PFSK-1 (cell line): Measurements from ENCODE around the gene ZNF613.

ENCODE experiments used
- FOXP2 ChIP-seq: optimal IDR thresholded peaks from 2 replicates; pipeline ENCODE3; 2011; ENCODE audit warnings: borderline replicate concordance, control low read depth, inconsistent platforms; ENCODE audit not compliant: insufficient read depth; ENCODE audit errors: extremely low read length, extremely low read depth
- POLR2AphosphoS5 ChIP-seq: IDR thresholded peaks from 2 replicates; pipeline ENCODE4 v1.6.1; 2012; ENCODE audit warnings: low read depth, mild to moderate bottlenecking, control low read depth, low read length, moderate library complexity
- REST ChIP-seq, 2 experiments: IDR thresholded peaks; 2 replicates each; pipeline versions ENCODE4 v1.6.1 to v1.8.0; 2011 to 2012; ENCODE audit warnings: low read depth in 2 of 2, low read length in 2 of 2, control low read depth in 1 of 2, inconsistent platforms in 1 of 2, mild to moderate bottlenecking in 1 of 2, moderate library complexity in 1 of 2; ENCODE audit not compliant: insufficient read depth in 1 of 2
- SIN3A ChIP-seq: IDR thresholded peaks from 2 replicates; pipeline ENCODE4 v1.6.1; 2012; ENCODE audit warnings: mild to moderate bottlenecking, low read length, moderate library complexity, borderline replicate concordance; ENCODE audit not compliant: insufficient read depth
- TAF1 ChIP-seq: IDR thresholded peaks from 2 replicates; pipeline ENCODE4 v1.6.1; 2012; ENCODE audit warnings: low read length, control low read depth, borderline replicate concordance; ENCODE audit not compliant: insufficient read depth

The ZNF613 gene

GRCh38 chr19:51889934-51890333 lies 37.3 kb upstream of the ZNF613 start:
- TF ChIP-seq FOXP2 (no peak), REST (IDR thresholded peaks at IDR 0.05; ENCODE audit: insufficient read depth in 1 of 2, low read depth in 2 of 2, low read length in 2 of 2) (no peak)

- TF ChIP-seq POLR2AphosphoS5 (no peak), SIN3A (no peak), FOXP2 (no peak), TAF1 (no peak), REST (IDR thresholded peaks at IDR 0.05; ENCODE audit: insufficient read depth in 1 of 2, low read depth in 2 of 2, low read length in 2 of 2) (no peak)
These were observed 36.0 kb upstream of the ZNF613 start for GRCh38 chr19:51891193-51891747.

- TF ChIP-seq SIN3A (no peak), TAF1 (no peak), FOXP2 (no peak), POLR2AphosphoS5 (no peak), REST (IDR thresholded peaks at IDR 0.05; ENCODE audit: insufficient read depth in 1 of 2, low read depth in 2 of 2, low read length in 2 of 2) (no peak)
These were observed 25.4 kb upstream of the ZNF613 start for GRCh38 chr19:51901860-51902259.

GRCh38 chr19:51903192-51903591 lies 24.1 kb upstream of the ZNF613 start:
- TF ChIP-seq REST (IDR thresholded peaks at IDR 0.05; ENCODE audit: insufficient read depth in 1 of 2, low read depth in 2 of 2, low read length in 2 of 2), result no peak
- no peak for TF ChIP-seq POLR2AphosphoS5
- TF ChIP-seq FOXP2, result no peak
- TF ChIP-seq SIN3A, result no peak
- no peak for TF ChIP-seq TAF1
